GM19351 (cell line): ENCODE measurements around the gene SLC35G4.
"Not testable (repeated sequence)": the region's sequence is repeated elsewhere in the genome, so short reads cannot be mapped to it uniquely, and the experiment has no call there.

ENCODE experiments used
- ATAC-seq: cut with Tn5 transposase; IDR thresholded peaks from one replicate; pipeline ENCODE4 v1.9.1; 2021; ENCODE audit warnings: mild to moderate bottlenecking, moderate library complexity; ENCODE audit not compliant: unreplicated experiment

SLC35G4 gene

GRCh38 chr18:11609488-11609887, at the start of gene SLC35G4:
Gene SLC35G4, plus strand, starts transcription at chr18:11609596. Its CDS starts 0 bp downstream, at chr18:11609596.
- ATAC-seq = not testable (repeated sequence)

GRCh38 chr18:11561293-11561692, 48.1 kb upstream of the SLC35G4 start:
- ATAC-seq = no peak

GRCh38 chr18:11565716-11566115, 43.7 kb upstream of the SLC35G4 start:
- ATAC-seq = no peak

- ATAC-seq = no peak
Observed at GRCh38 chr18:11566236-11566965, 43.0 kb upstream of the SLC35G4 start.

GRCh38 chr18:11567396-11567795, 42.0 kb upstream of the SLC35G4 start:
- no peak for ATAC-seq

GRCh38 chr18:11570073-11570588, 39.3 kb upstream of the SLC35G4 start:
- no peak for ATAC-seq

GRCh38 chr18:11570769-11571412, 38.5 kb upstream of the SLC35G4 start:
- ATAC-seq = no peak

- no peak for ATAC-seq
Observed at GRCh38 chr18:11572201-11572600, 37.2 kb upstream of the SLC35G4 start.

GRCh38 chr18:11574545-11574944, 34.9 kb upstream of the SLC35G4 start:
- no peak for ATAC-seq

GRCh38 chr18:11577271-11578112, 31.9 kb upstream of the SLC35G4 start:
- no peak for ATAC-seq

GRCh38 chr18:11578799-11579198, 30.6 kb upstream of the SLC35G4 start:
- peak; percentile 51 for ATAC-seq

- no peak for ATAC-seq
Observed at GRCh38 chr18:11579916-11580315, 29.5 kb upstream of the SLC35G4 start.

GRCh38 chr18:11581286-11581685, 28.1 kb upstream of the SLC35G4 start:
- no peak for ATAC-seq

GRCh38 chr18:11585596-11585995, 23.8 kb upstream of the SLC35G4 start:
- no peak for ATAC-seq

GRCh38 chr18:11586896-11587295, 22.5 kb upstream of the SLC35G4 start:
- ATAC-seq = no peak

GRCh38 chr18:11587432-11587831, 22.0 kb upstream of the SLC35G4 start:
- ATAC-seq = no peak

- ATAC-seq = no peak
Observed at GRCh38 chr18:11587846-11588245, 21.6 kb upstream of the SLC35G4 start.

GRCh38 chr18:11591957-11592356, 17.4 kb upstream of the SLC35G4 start:
- ATAC-seq = no peak

GRCh38 chr18:11600321-11600720, 9.1 kb upstream of the SLC35G4 start:
- ATAC-seq = no peak

GRCh38 chr18:11607906-11608305, 1.5 kb upstream of the SLC35G4 start:
- ATAC-seq = no peak

GRCh38 chr18:11608618-11609017, 778 bp upstream of the SLC35G4 start:
- not testable (repeated sequence) for ATAC-seq
